ENCODE measurements around the gene ARHGAP10. TPM values are rescaled to one million over a fixed set of nuclear protein-coding genes. Genes with fewer than 3 reads are reported as not detected.
A peak's percentile ranks its signal among the peaks of the same experiment; 100 is the strongest.

ARHGAP10 gene
- total RNA-seq, 1 experiment from 2014 or later, result 10.3 TPM

DNA sequence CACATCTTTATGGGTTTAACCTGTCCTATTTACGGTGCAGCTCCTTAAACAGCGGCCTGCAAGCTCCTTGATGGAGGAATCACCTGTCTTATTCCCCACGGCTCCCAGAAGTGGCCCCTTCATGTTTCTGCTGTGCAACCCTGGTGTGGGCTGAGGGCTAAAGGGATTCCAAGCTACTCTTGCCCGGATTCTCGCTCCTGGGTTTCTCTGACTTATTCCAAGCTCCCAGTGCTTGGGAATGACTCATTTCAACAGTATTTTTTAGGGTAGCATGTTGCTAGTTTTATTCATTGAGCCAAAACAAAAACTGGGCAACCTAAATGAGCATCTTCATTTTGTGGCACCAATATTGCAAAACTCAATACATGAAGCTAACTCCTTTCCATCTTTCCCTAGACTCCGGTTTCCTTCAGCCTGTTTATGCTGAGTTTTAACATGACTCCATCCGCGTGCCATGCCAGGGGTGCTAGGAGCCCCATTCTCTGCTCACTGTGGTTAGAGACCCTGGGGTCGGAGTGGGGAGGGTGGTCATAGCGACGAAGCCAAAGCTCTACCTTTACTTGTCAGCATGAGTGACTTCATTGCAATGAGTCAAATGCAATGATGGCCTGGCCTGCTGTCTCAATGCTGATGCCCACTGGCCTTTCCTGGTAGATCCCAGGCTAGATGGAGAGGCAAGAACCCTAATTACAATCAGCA is 360.6 kb downstream of the ARHGAP10 start:
- DNase-seq (ENCODE audit: low spot score), result no peak

DNA sequence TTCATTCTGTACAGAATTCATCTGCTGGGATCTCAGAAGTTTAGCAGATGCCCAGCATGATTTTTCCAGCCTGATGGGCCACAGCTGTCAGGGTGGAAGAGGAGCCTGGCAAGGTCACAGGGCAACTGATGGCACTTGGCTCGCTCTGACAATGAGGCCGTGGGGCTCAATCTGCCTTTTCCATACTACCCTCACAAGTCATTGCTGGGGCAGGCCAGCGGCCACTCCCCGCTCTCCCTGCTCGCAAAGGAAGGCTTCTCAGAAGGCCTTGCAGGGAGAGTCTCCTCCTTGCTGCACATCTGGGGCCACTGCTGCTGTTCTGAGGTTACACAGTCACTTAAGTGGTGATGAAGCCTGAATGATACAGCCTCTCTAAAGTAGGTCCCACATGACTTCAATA is 361.2 kb downstream of the ARHGAP10 start:
- no peak for DNase-seq (ENCODE audit: low spot score)

DNA sequence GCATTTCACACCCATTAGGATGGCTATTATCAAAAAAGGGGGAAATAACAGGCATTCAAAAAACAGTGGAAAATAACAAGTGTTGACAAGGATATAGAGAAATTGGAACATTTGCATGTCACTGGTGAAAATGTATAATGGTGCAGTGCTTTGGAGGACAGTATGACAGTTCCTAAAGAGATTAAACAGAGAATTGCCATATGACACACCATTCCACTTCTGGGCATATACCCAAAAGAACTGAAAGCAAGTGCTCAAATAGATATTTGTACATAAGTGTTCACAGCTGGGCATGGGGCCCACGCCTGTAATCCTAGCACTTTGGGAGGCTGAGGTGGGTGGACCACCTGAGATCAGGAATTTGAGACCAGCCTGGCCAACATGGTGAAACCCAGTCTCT is 362.3 kb downstream of the ARHGAP10 start:
- no peak for DNase-seq (ENCODE audit: low spot score)

DNA sequence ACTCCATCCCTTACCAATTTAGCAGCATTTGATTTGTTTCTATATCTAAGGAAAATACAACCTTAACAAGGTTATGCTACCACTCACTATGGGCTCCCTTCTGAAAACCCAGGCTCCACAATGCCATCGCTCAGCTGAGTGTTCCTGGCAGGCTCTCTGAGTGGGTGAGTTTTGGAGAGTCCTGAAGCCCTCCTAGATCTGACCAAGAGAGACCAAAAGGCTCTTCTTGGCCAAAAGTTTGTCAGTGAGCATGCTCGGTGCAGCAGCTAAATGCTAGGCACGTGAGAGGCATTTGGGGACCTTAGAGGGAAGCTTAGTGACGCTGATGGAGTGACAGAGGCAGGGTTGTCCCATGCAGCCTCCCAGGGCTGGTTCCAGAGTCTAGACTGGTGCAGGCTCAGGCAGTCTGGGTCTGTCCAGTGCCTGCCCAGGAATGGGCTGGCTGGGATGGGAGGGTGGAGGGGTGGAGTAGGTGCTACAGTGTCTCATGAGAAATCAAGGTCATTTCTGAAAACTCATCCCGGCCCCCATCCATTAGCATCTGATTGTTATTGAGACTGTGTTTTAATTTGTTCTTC is 363.5 kb downstream of the ARHGAP10 start:
- no peak for DNase-seq (ENCODE audit: low spot score)

DNA sequence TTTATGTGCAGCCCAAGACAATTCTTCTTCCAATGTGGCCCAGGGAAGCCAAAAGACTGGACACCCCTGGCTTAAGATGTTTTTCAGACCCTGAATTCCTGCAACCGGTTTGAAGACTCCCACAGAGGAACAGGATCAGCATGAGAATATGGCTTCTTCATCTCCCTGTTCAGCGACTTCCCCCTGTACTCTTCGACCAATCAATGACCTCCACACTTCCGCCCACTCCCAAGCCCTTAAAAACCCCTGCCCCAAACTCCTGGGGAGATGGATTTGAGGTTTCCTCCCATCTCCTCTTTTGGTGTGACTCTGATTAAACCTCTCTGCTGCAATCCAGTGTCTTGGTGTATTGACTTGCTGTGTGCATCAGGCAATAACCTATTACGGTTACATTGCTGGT is 365.9 kb downstream of the ARHGAP10 start:
- no peak for DNase-seq (ENCODE audit: low spot score)

DNA sequence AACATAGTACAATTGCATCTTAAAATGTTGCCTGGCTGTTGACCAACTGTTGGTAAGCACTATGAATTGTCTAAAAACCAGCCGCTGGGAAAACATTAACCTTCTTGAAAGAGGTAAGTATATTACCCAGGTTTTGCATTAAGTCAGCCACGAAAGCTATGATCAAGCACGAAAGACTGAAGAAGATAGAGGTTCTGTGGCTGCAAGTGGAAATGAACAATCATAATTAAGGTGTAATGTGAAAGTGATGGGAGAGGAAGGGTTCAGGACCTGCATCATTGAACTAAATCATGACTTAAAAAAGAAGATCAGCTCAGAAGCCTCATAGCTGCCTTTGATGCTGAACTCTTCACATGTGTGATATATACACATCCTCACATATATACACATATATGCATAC is 369.3 kb downstream of the ARHGAP10 start:
- no peak for DNase-seq (ENCODE audit: low spot score)

DNA sequence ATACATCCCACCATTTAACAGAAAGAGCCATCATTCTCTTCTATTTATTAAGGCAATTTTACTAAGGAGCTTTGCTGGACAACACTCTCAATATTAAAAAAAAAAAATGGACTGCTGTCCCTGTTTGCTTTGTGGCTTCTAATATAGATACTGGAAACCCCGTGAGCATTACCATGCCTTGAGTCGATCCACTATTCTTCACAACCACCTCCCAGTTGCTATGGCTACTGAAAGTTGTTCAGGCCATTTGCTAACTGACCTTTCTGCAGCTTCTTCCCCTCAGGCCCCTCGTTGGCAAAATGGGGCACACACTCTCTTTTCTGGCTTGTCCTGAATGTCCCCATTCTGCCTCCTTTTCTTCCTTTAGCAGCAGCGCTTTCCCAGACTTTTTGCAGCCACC is 369.9 kb downstream of the ARHGAP10 start:
- no peak for DNase-seq (ENCODE audit: low spot score)

DNA sequence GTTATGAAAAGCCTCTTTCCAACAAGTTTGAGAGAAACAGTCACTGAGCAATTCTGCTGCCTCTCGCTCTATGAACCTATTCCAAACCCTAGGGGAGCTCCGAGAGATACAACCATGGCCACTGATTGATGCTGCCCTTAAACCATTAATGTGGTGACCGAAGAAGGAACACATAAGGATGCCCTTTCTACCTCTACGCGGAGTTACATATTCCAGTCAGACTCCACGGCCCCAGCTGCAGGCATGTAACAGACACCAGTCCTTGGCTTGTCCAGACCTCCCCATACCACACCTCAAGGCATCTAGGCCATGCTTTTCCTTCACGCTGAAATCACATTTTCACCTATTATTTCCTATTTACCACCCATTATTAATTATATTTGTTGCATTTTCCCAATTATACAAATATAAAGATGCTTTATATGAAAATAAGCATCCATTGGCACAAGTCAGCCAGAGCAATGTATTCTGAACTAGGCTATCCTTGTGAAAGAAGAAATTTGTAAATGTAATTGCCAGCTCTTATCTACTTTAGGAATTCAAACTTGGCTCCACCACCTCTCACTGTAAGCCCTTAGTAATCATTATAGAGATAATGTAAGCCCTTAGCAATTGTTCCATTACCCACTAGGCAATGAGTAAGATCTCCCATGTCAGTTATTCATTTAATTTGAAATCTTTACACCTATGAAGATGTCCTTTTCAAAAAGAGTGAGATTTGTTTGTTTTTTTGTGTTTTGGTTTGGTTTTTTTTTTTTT is 371.9 kb downstream of the ARHGAP10 start:
- no peak for DNase-seq (ENCODE audit: low spot score)

DNA sequence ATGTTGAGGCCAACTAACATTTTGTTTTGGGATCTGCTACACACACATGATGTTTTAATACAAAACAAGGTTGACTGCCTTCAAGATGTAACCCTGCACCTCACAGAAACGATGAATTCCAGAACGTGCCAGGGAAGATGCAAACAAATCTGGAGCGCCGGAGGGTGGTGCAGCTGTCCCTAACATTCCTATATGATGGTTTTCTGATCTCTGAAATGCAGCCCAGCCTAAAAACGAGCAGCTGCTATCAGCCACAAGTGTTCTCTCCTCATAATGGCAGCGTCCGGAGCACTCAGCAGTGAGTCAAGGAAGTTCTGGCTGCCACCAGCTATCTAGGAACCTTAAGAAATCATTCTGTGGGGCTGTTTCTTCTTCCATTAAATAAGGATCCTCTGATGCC is 376.9 kb downstream of the ARHGAP10 start:
- DNase-seq (ENCODE audit: low spot score), result no peak

DNA sequence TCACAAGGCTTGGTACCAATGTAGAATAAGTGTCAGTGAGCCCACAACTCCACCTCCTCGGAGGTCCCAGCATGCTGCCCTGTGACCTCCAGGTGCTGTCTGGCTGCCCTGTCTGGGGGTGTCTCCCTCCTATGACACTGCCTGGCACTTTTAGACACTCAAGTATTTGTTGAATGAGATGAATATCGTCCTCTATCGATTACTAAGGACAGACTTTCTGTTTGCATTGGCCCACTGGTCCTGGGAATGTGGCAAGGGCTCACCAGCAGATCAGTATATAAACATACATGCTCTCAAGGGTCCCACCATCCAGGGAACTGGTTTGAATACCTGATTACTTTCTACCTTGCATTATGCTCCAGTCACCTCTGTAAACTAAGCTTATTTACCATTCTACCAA is 377.3 kb downstream of the ARHGAP10 start:
- no peak for DNase-seq (ENCODE audit: low spot score)

DNA sequence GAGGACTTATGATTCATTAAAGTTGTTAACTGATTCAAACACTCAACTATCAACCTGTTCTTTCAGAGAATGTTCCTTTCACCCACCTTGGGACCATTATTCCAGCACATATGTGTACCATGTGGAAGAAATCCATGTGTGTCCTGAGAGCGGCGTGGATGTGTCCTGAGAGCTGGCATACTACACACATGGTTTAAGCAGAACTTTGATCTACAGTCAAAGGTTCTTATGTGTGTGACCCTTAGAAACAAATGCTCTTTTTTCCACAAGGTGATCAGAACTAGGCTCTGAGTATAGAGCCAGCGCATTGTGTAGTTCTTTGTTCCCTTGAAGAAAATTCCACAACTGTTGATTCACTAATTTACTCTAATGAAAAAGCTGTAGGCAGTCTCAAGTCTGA is 378.3 kb downstream of the ARHGAP10 start:
- DNase-seq (ENCODE audit: low spot score), result no peak

DNA sequence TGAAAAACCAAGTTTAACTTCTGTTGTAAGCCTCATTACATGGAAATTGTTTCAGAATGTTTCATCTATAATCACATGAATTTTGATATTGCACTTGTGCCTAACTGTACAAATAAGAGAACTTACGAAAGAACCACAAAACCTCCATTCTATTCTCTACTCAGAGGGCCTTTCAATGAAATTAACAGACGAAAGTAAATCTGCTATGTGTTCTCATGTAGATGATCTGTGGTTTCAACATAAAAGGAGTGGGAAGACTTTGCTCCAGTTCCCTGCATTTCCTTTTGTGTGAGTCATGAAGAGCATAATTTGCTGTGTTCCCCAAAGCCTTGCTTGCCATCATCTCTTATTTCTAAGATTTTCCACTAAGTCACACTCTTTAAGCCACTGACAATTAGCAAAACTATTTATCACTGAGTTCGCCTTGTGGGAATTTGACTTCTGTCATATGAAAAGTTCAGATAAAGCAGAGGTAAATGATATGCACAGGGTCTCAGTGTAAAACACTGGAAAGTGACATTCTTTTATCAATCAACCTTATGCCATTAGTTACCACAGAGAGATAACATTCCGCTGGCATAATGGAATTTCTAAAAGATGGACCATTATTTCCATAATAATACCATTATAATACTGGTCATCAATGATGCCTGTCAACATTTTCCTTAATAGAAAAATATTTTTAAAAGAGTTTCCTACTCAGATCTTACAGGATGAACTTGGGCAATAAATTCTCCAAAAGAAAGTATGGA is 380.5 kb downstream of the ARHGAP10 start:
- peak; percentile 46 for DNase-seq (ENCODE audit: low spot score)

DNA sequence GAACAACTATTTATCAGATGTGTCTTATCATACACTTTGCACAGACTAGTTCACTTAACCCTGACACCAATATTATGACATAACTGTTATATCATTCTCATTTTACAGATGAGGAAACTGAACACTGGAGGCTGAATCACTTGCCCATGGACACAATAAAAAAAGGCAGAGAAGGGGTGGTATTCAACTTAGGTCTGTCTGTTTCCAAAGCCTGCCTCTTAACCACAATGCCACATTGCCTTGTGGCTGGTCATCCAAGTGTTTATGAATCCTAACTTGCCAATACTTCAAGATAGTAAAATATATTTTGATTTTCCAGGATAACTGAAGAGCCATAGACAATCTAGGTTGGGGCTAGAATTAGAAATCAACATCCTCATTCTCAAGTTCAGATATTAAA is 382.5 kb downstream of the ARHGAP10 start:
- DNase-seq (ENCODE audit: low spot score), result no peak

DNA sequence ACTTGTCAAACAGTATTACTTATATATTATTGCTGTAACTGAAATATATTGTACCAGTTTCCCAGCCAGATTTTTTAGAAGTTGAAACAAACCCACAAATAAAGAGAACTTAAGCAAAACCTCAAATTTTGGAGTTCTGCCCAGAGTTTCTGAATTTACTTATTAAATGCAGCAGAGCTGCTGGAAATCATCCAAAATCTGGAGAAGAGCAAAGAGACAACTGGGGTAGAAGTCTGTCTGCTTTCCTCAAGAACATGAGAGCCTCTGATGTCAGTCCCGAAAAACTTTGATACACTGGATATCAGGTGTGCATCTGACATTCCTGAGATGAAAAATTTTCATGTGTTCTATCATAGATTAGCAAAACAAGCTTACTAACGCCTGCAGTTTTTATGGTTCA is 384.4 kb downstream of the ARHGAP10 start:
- DNase-seq (ENCODE audit: low spot score), result no peak

DNA sequence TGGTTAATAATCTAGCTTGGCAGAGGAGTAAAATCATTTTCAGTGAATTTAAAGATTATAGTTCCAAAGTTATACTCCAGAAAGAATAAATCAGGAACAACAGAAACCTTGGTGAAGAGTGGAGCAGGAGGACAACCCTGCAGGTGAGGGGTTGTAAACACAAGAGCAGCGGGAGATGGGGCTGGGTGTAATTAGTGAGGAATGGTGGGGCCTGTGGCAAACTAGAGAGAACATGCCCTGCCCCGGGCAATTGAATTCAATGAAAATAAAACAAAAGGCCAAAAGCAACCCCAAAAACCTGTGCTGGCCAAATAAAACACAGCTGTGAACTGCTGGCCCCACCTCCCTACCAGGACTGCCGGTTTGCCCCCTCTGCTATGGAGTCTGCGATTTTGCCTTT is 385.1 kb downstream of the ARHGAP10 start:
- DNase-seq (ENCODE audit: low spot score), result no peak

DNA sequence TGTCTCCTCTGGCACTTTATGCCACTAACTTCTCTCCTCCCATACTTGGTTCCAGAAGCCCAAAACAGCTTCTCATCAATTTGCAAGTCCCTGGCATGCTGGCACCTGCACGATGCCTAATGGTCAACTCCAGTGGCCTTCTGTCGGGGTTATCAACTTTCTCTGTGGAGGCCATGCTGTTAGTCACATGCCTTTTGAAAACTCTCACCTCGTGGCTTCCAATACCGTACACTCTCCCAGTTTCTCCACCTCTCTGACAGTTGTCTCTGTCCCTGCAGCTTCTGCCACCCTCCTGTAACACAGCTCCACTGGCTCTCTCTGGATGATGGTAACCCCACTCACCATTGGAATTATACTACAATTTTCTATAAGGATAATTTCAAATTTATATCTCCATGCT is 386.3 kb downstream of the ARHGAP10 start:
- DNase-seq (ENCODE audit: low spot score), result no peak

DNA sequence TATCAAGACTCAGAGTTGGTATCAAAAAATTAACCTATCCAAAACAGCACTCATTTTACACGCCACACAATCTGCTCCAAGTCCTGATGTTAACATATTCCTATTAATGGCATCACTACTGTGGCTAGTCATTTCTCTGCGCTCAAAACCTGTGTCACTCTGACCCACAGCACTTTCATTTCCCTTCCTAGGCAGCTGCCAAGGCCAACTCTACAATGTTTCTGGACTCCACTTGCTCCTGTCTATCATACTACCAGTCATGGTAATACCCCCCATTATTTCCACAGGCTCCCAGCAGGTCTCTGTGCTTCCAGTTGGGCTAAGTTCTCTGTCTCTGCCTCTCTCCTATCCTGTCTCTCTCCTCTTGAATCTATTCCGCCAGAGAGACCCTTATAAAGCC is 386.7 kb downstream of the ARHGAP10 start:
- no peak for DNase-seq (ENCODE audit: low spot score)

DNA sequence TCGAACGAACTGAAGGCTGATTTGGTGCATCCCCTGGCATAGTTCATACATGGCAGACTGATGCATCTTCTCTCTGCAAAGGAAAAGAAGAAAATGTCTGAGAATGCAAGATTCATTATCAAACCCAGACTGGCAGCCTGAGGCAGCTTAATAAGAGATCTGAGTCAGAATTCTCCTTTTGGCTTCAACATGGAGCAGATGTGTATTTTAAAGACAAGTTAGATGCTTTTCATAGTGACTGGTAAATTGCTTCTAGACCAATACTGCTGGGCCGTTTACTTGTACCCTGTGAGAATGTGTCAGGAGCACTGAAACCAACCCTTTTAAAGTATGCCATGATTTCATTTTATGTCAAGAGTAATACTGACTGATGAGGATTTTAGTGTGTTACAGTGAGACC is 388.3 kb downstream of the ARHGAP10 start:
- DNase-seq (ENCODE audit: low spot score), result no peak
